Tibial nerve (tissue), 4 donors: Measurements from ENCODE around the gene CHTOP. TPM values are rescaled to one million over a fixed set of nuclear protein-coding genes. Genes with fewer than 3 reads are reported as not detected.
"Not testable (repeated sequence)": the region's sequence is repeated elsewhere in the genome, so short reads cannot be mapped to it uniquely, and the experiment has no call there.

Experiments used
- DNase-seq, 2 donors: peaks; one replicate each; pipeline ENCODE4 v3.0.0-alpha.2; 2019; ENCODE audit warnings: low spot score in 2 of 2
- H3K27ac ChIP-seq, 4 donors: fragments of 200-600 bp; sonication (generic) in 3 of 4; one replicate each; pipeline ENCODE4 v1.5.1; 2017 to 2019; ENCODE audit warnings: mild to moderate bottlenecking in 1 of 4
- H3K27me3 ChIP-seq, 2 donors: fragments of 200-600 bp; sonication (generic) in 1 of 2; one replicate each; pipeline versions ENCODE4 v1.5.1 to v1.6.0; 2017 to 2019
- H3K36me3 ChIP-seq, 3 donors: fragments of 200-600 bp; sonication (generic); one replicate each; pipeline ENCODE4 v1.5.1; 2018 to 2019
- H3K4me1 ChIP-seq, 4 donors: fragments of 200-600 bp; sonication (generic) in 3 of 4; one replicate each; pipeline ENCODE4 v1.5.1; 2017 to 2019
- H3K4me3 ChIP-seq, 4 donors: fragments of 200-600 bp; sonication (generic) in 3 of 4; one replicate each; pipeline ENCODE4 v1.5.1; 2017 to 2019; ENCODE audit warnings: mild to moderate bottlenecking in 1 of 4, moderate library complexity in 1 of 4
- H3K9me3 ChIP-seq, 4 donors: fragments of 200-600 bp; sonication (generic) in 3 of 4; one replicate each; pipeline ENCODE4 v1.5.1; 2017 to 2019
- CTCF ChIP-seq, 5 experiments: fragments of 200-600 bp in 3 of 5; fragments of 450-650 bp in 2 of 5; sonication (generic) in 3 of 5; IDR thresholded peaks; one replicate each; pipeline ENCODE4 v1.5.1; 2016 to 2019; ENCODE audit warnings: antibody characterized with exemption in 5 of 5, mild to moderate bottlenecking in 3 of 5, moderate library complexity in 2 of 5
- EP300 ChIP-seq, 2 donors: sonication (generic); formaldehyde crosslinking; IDR thresholded peaks; one replicate each; pipeline ENCODE4 v1.6.1; 2017; ENCODE audit warnings: antibody characterized with exemption in 2 of 2, mild to moderate bottlenecking in 1 of 2
- POLR2A ChIP-seq, 2 donors: fragments of 450-650 bp; IDR thresholded peaks; one replicate each; pipeline ENCODE4 v1.6.1; 2017; ENCODE audit warnings: antibody characterized with exemption in 2 of 2, mild to moderate bottlenecking in 2 of 2, moderate library complexity in 2 of 2
- WGBS, 2 donors: methylation state at CpG; one replicate each; pipeline ENCODE4 v1.1.5; 2018; 5-methylcytosine and 5-hydroxymethylcytosine counted together
- total RNA-seq, 4 donors: library from RNA; depleted of rRNA; stranded (reverse); fragments of >200 nt; gene quantifications; one replicate each; pipeline ENCODE4 v1.1.0, GENCODE V29; 2016

The CHTOP gene
- total RNA-seq, 4 donors from 2014 or later: 49.0 to 66.6 (median 56.5) TPM

- Histone ChIP-seq H3K27me3 (no peaks in the 10 kb centered on the region), H3K36me3 (peaks cover 0 to 61% (median 20%) of the 10 kb centered on the region in 3 donors), H3K4me3 (no peak overlapping the region), H3K9me3 (no peaks in the 10 kb centered on the region), H3K4me1 (peaks cover 0 to 57% (median 23%) of the 10 kb centered on the region in 4 donors), H3K27ac (peak overlapping the region in 1 of 4 donors; percentile 18)
- no peak for DNase-seq
- 76 to 89% methylated on average over 9 of the region's 9 CpGs for WGBS, 2 donors
- TF ChIP-seq EP300 (IDR thresholded peaks at IDR 0.05) (no peak), CTCF (IDR thresholded peaks at IDR 0.05) (no peak), POLR2A (IDR thresholded peaks at IDR 0.05) (no peak)
These were observed 2.4 kb downstream of the CHTOP start for GRCh38 chr1:153636312-153636711.

GRCh38 chr1:153638261-153638660 is 4.4 kb downstream of the CHTOP start:
- WGBS, 2 donors: 82 to 88% methylated on average over 6 of the region's 6 CpGs
- peaks cover 0 to 81% (median 32%) of the 10 kb centered on the region in 3 donors for H3K36me3 ChIP-seq
- no peak for DNase-seq
- no peak overlapping the region for H3K4me3 ChIP-seq
- TF ChIP-seq POLR2A (IDR thresholded peaks at IDR 0.05) (no peak), CTCF (IDR thresholded peaks at IDR 0.05) (no peak), EP300 (IDR thresholded peaks at IDR 0.05) (no peak)
- no peaks in the 10 kb centered on the region for H3K27me3 ChIP-seq
- H3K27ac ChIP-seq: no peak overlapping the region
- peaks cover 0 to 64% (median 20%) of the 10 kb centered on the region in 4 donors for H3K4me1 ChIP-seq
- no peaks in the 10 kb centered on the region for H3K9me3 ChIP-seq

- DNase-seq: no peak
- WGBS, 2 donors: 77 to 87% methylated on average over 3 of the region's 3 CpGs
- no peaks in the 10 kb centered on the region for H3K9me3 ChIP-seq
- no peak overlapping the region for H3K4me3 ChIP-seq
- H3K4me1 ChIP-seq: peaks cover 0 to 69% (median 19%) of the 10 kb centered on the region in 4 donors
- no peaks in the 10 kb centered on the region for H3K27me3 ChIP-seq
- H3K27ac ChIP-seq: no peak overlapping the region
- no peak for TF ChIP-seq EP300 (IDR thresholded peaks at IDR 0.05)
- TF ChIP-seq CTCF (IDR thresholded peaks at IDR 0.05): no peak
- TF ChIP-seq POLR2A (IDR thresholded peaks at IDR 0.05): no peak
- H3K36me3 ChIP-seq: peaks cover 0 to 91% (median 32%) of the 10 kb centered on the region in 3 donors
These were observed 5.4 kb downstream of the CHTOP start for GRCh38 chr1:153639280-153639679.

GRCh38 chr1:153640213-153640612 is 6.3 kb downstream of the CHTOP start:
- 93 to 98% methylated on average over 4 to 5 of the region's 5 CpGs for WGBS, 2 donors
- peaks cover 0 to 100% (median 32%) of the 10 kb centered on the region in 3 donors for H3K36me3 ChIP-seq

GRCh38 chr1:153640861-153641260 is 7.0 kb downstream of the CHTOP start:
- no peak for DNase-seq
- H3K27ac ChIP-seq: no peak overlapping the region
- peaks cover 0 to 66% (median 8%) of the 10 kb centered on the region in 4 donors for H3K4me1 ChIP-seq
- no peaks in the 10 kb centered on the region for H3K27me3 ChIP-seq
- peaks cover 0 to 100% (median 32%) of the 10 kb centered on the region in 3 donors for H3K36me3 ChIP-seq
- TF ChIP-seq CTCF (IDR thresholded peaks at IDR 0.05): no peak
- no peak for TF ChIP-seq EP300 (IDR thresholded peaks at IDR 0.05)
- no peak for TF ChIP-seq POLR2A (IDR thresholded peaks at IDR 0.05)
- H3K4me3 ChIP-seq: no peak overlapping the region
- 63 to 73% methylated on average over 6 of the region's 6 CpGs for WGBS, 2 donors
- no peaks in the 10 kb centered on the region for H3K9me3 ChIP-seq

More at GRCh38 chr1:153640213-153640612, 6.3 kb downstream of the CHTOP start:
- H3K9me3 ChIP-seq, H3K27ac ChIP-seq, H3K27me3 ChIP-seq, H3K4me3 ChIP-seq, DNase-seq: not testable (repeated sequence)
- peaks cover 0 to 72% (median 14%) of the 10 kb centered on the region in 4 donors for H3K4me1 ChIP-seq

- Histone ChIP-seq H3K4me1 (peaks cover 0 to 63% (median 0%) of the 10 kb centered on the region in 4 donors), H3K27ac (no peak overlapping the region), H3K4me3 (no peak overlapping the region), H3K27me3 (no peaks in the 10 kb centered on the region), H3K9me3 (no peaks in the 10 kb centered on the region), H3K36me3 (peaks cover 0 to 98% (median 31%) of the 10 kb centered on the region in 3 donors)
- no peak for DNase-seq
- TF ChIP-seq EP300 (IDR thresholded peaks at IDR 0.05): no peak
- no peak for TF ChIP-seq CTCF (IDR thresholded peaks at IDR 0.05)
- TF ChIP-seq POLR2A (IDR thresholded peaks at IDR 0.05): no peak
- WGBS, 2 donors: 81 to 86% methylated on average over 11 of the region's 11 CpGs
These were observed 8.3 kb downstream of the CHTOP start for GRCh38 chr1:153642161-153642560.
